MM.1S (cell line): ENCODE results near the gene SYVN1.

Source experiments
- EZH2 ChIP-seq: fragments of 300-600 bp; sonication (generic); optimal IDR thresholded peaks from 2 replicates; pipeline ENCODE3; 2017; ENCODE audit warnings: low read depth, mild to moderate bottlenecking, antibody characterized with exemption, low read length, mixed read lengths
- EZH2phosphoT487 ChIP-seq: fragments of 300-600 bp; sonication (generic); IDR thresholded peaks from 2 replicates; pipeline ENCODE4 v1.6.1; 2018; ENCODE audit warnings: antibody characterized with exemption, low read length
- TF ChIP-seq, protein P1 (sequence below): fragments of 300-600 bp; sonication (generic); IDR thresholded peaks from 2 replicates; pipeline ENCODE4 v1.5.1; 2016; ENCODE audit warnings: antibody characterized with exemption, low read length, mixed read lengths

GRCh38 chr11:65113839-65114238, 20.5 kb downstream of the SYVN1 start:
- no peak for TF ChIP-seq EZH2
- TF ChIP-seq EZH2phosphoT487: no peak
- TF ChIP-seq, protein P1, sequence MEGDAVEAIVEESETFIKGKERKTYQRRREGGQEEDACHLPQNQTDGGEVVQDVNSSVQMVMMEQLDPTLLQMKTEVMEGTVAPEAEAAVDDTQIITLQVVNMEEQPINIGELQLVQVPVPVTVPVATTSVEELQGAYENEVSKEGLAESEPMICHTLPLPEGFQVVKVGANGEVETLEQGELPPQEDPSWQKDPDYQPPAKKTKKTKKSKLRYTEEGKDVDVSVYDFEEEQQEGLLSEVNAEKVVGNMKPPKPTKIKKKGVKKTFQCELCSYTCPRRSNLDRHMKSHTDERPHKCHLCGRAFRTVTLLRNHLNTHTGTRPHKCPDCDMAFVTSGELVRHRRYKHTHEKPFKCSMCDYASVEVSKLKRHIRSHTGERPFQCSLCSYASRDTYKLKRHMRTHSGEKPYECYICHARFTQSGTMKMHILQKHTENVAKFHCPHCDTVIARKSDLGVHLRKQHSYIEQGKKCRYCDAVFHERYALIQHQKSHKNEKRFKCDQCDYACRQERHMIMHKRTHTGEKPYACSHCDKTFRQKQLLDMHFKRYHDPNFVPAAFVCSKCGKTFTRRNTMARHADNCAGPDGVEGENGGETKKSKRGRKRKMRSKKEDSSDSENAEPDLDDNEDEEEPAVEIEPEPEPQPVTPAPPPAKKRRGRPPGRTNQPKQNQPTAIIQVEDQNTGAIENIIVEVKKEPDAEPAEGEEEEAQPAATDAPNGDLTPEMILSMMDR: no peak
